K562 (cell line): ENCODE data around the gene CYP2W1. TPM values are rescaled to one million over a fixed set of nuclear protein-coding genes. Genes with fewer than 3 reads are reported as not detected.

ENCODE experiments used
- ATAC-seq: fragments of 200-7000 bp; cut with Tn5 transposase; 3 replicates; pipeline ENCODE4 v1.9.1; 2020; ENCODE audit warnings: moderate library complexity
- BruUV-seq: library from RNA; stranded (reverse); fragments of 400-500 nt; replicated peaks from 2 replicates; lab custom pipeline; 2021; lab: Mats Ljungman, UMichigan
- CTCF ChIA-PET: fragments of 300-600 bp; formaldehyde crosslinking; extraction: SDS; loops from one replicate; lab custom pipeline; 2021; ENCODE audit warnings: low intra/inter-chr PET ratio; lab: Yijun Ruan, JAX
- POLR2A ChIA-PET: fragments of 300-600, 350-650 bp; sonication (Branson Sonifier 250); formaldehyde crosslinking; extraction: SDS; loops from one replicate; lab custom pipeline; 2021; ENCODE audit warnings: antibody characterized with exemption, inconsistent platforms; lab: Yijun Ruan, JAX
- DNase-seq, 4 experiments: peaks; one replicate each; pipeline versions ENCODE4 v3.0.0 to v3.0.0-alpha.2; 2011 to 2018; ENCODE audit warnings: low spot score in 3 of 4, mixed read lengths in 3 of 4; ENCODE audit errors: extremely low read depth in 1 of 4
- FAIRE-seq: peaks from 2 replicates; lab custom pipeline; 2011; peaks lifted over from hg19 to GRCh38; lab: Jason Lieb, UNC
- H2AFZ ChIP-seq: 2 replicates; pipeline ENCODE4 v1.6.0; 2011; ENCODE audit warnings: low read depth, low read length, control low read depth, inconsistent platforms
- H3K27ac ChIP-seq: fragments of 200-600 bp; 3 replicates; pipeline ENCODE4 v1.8.0; 2011; ENCODE audit warnings: low read depth, mild to moderate bottlenecking, control low read depth, inconsistent platforms, low read length, moderate library complexity, mixed read lengths; ENCODE audit errors: extremely low read depth
- H3K27me3 ChIP-seq, 2 experiments: fragments of 300-600 bp in 1 of 2; 2 replicates in 1 of 2; 3 replicates in 1 of 2; pipeline versions ENCODE4 v1.6.0 to v1.8.0; 2011; ENCODE audit warnings: inconsistent platforms in 2 of 2, low read length in 2 of 2, mild to moderate bottlenecking in 1 of 2, mixed read lengths in 1 of 2, moderate library complexity in 1 of 2; ENCODE audit not compliant: control insufficient read depth in 2 of 2, insufficient read depth in 2 of 2
- H3K36me3 ChIP-seq: fragments of 300-600 bp; 3 replicates; pipeline ENCODE4 v1.8.0; 2011; ENCODE audit warnings: mild to moderate bottlenecking, low read length, inconsistent platforms; ENCODE audit not compliant: control insufficient read depth, insufficient read depth
- H3K4me1 ChIP-seq, 2 experiments: fragments of 200-600 bp in 1 of 2; replicated peaks in 1 of 2; 2 replicates in 1 of 2; 3 replicates in 1 of 2; pipeline versions ENCODE4 v1.5.1 to v1.8.0; 2011; ENCODE audit warnings: inconsistent platforms in 2 of 2, low read length in 2 of 2, mild to moderate bottlenecking in 1 of 2, mixed read lengths in 1 of 2, moderate library complexity in 1 of 2; ENCODE audit not compliant: control insufficient read depth in 2 of 2, insufficient read depth in 2 of 2
- H3K4me2 ChIP-seq: 2 replicates; pipeline ENCODE4 v1.6.1; 2011; ENCODE audit warnings: low read length, control low read depth, inconsistent platforms, mixed read lengths; ENCODE audit not compliant: insufficient read depth
- H3K4me3 ChIP-seq: fragments of 200-600 bp; sonication (generic), shearing (Covaris generic); 2 replicates; pipeline ENCODE4 v1.5.1; 2016; ENCODE audit warnings: control low read depth, inconsistent platforms
- H3K79me2 ChIP-seq: fragments of 200-600 bp; 3 replicates; pipeline ENCODE4 v1.8.0; 2011; ENCODE audit warnings: low read length, inconsistent platforms; ENCODE audit not compliant: control insufficient read depth, insufficient read depth
- H3K9ac ChIP-seq, 2 experiments: 2 replicates each; pipeline versions ENCODE4 v1.6.0 to v1.6.1; 2011; ENCODE audit warnings: low read depth in 2 of 2, low read length in 2 of 2, control low read depth in 1 of 2, inconsistent platforms in 1 of 2, mild to moderate bottlenecking in 1 of 2, mixed read lengths in 1 of 2; ENCODE audit not compliant: insufficient read depth in 1 of 2
- H3K9me1 ChIP-seq: one replicate; pipeline ENCODE4 v1.6.0; 2011; ENCODE audit warnings: inconsistent platforms, mild to moderate bottlenecking, low read length, moderate library complexity; ENCODE audit not compliant: control insufficient read depth, insufficient read depth
- H3K9me3 ChIP-seq: replicated peaks from 2 replicates; pipeline ENCODE4 v1.5.1; 2011; ENCODE audit warnings: low read depth, low read length, inconsistent platforms; ENCODE audit not compliant: control insufficient read depth, insufficient read depth
- H4K20me1 ChIP-seq: replicated peaks from 2 replicates; pipeline ENCODE4 v1.6.1; 2011; ENCODE audit warnings: low read length, inconsistent platforms, mixed read lengths; ENCODE audit not compliant: control insufficient read depth, insufficient read depth
- C11orf30 ChIP-seq: fragments of 450-650 bp; IDR thresholded peaks from 2 replicates; pipeline ENCODE4 v1.6.1; 2016; ENCODE audit warnings: low read depth, mild to moderate bottlenecking
- EHMT2 ChIP-seq: fragments of 450-650 bp; IDR thresholded peaks from 2 replicates; pipeline ENCODE4 v1.6.1; 2018; ENCODE audit warnings: antibody characterized with exemption
- MAFF ChIP-seq: IDR thresholded peaks from 2 replicates; pipeline ENCODE4 v1.6.1; 2012; ENCODE audit warnings: low read length, improper control_type of control experiment
- MXD1 ChIP-seq: fragments of 250-450 bp; sonication (Bioruptor Pico); IDR thresholded peaks from 2 replicates; pipeline ENCODE4 v1.8.0; 2021; ENCODE audit warnings: borderline replicate concordance, mild to moderate bottlenecking, moderate library complexity; ENCODE audit not compliant: poor library complexity, severe bottlenecking
- NONO ChIP-seq, 2 experiments: fragments of 200-400 bp in 1 of 2; fragments of 450-650 bp in 1 of 2; formaldehyde crosslinking in 1 of 2; IDR thresholded peaks; 2 replicates each; pipeline ENCODE4 v1.6.1; 2017; ENCODE audit warnings: low read depth in 2 of 2, mild to moderate bottlenecking in 2 of 2, moderate library complexity in 2 of 2, low read length in 1 of 2
- STAT5B ChIP-seq: fragments of 250-450 bp; sonication (Bioruptor Pico); IDR thresholded peaks from 2 replicates; pipeline ENCODE4 v1.8.0; 2021; ENCODE audit warnings: mild to moderate bottlenecking, inconsistent platforms
- ZNF277 ChIP-seq: fragments of 250-450 bp; sonication (Bioruptor Pico); IDR thresholded peaks from 2 replicates; pipeline ENCODE4 v1.8.0; 2022; ENCODE audit warnings: inconsistent platforms, mild to moderate bottlenecking, moderate library complexity, borderline replicate concordance
- ZNF316 ChIP-seq: fragments of 450-650 bp; IDR thresholded peaks from 2 replicates; pipeline ENCODE4 v1.6.1; 2016
- WGBS: fragments of 100-300 bp; shearing (Covaris generic); methylation state at CpG from one replicate; pipeline ENCODE4 v1.1.6; 2016; ENCODE audit warnings: low coverage, mixed read lengths; ENCODE audit not compliant: insufficient coverage; ENCODE audit errors: missing lambda C conversion rate; 5-methylcytosine and 5-hydroxymethylcytosine counted together
- in situ Hi-C: fragments of 300-500 bp; cut with MboI; formaldehyde crosslinking; loops from 4 replicates; pipeline ENCODE4 v1.15.0; 2018; ENCODE audit warnings: inconsistent platforms, mixed read lengths
- intact Hi-C: fragments of 100-400 bp; cut with micrococcal nuclease; formaldehyde crosslinking; loops from 2 replicates; pipeline ENCODE4 v1.14.2; 2022
- polyA plus RNA-seq, 8 experiments: library from polyadenylated mRNA; depleted of rRNA in 4 of 8; stranded (reverse) in 5 of 8; unstranded in 3 of 8; fragments of >200 nt; fragmentation: Nextera tagmentation in 2 of 8; fragmentation: Illumina TruSeq in 1 of 8; extraction: Ambion mirVana in 2 of 8; extraction: Trizol in 1 of 8; gene quantifications; 2 replicates each; pipeline versions ENCODE4 v1.2.1 to v1.2.3, GENCODE V29; 2011 to 2014; ENCODE audit warnings: inconsistent platforms in 1 of 8, missing spikeins in 1 of 8
- total RNA-seq, 7 experiments: library from RNA; depleted of rRNA in 6 of 7; stranded (reverse); fragments of >200 nt in 6 of 7; fragmentation: Illumina TruSeq in 2 of 7; extraction: Trizol in 2 of 7; gene quantifications; 2 replicates each; pipeline versions ENCODE4 v1.2.1 to v1.2.3, GENCODE V29; 2011 to 2021; ENCODE audit warnings: low replicate concordance in 1 of 7

The CYP2W1 gene
- total and polyA plus RNA-seq, 9 of the 15 experiments (the other 6 are each of a cell fraction or from before 2014, with no cell fraction given) = not detected

GRCh38 chr7:972676-973309 is 10.2 kb upstream of the CYP2W1 start:
- H4K20me1 ChIP-seq = no peaks in the 10 kb centered on the region; the same call in 1 of the 2 replicates
- DNase-seq (no peak), ATAC-seq (no peak), FAIRE-seq (peak; percentile 60)
- H3K79me2 ChIP-seq = peaks cover 46% of the 10 kb centered on the region
- no peak overlapping the region for H3K4me2 ChIP-seq
- BruUV-seq = no TSS peak
- intact Hi-C loops = no loop called here
- in situ Hi-C loops = no loop called here
- H3K9me1 ChIP-seq = no peaks in the 10 kb centered on the region
- H3K4me1 ChIP-seq = peaks cover 7 to 25% of the 10 kb centered on the region in 2 experiments; a peak in 4 of 5 replicates
- no peaks in the 10 kb centered on the region for H3K9me3 ChIP-seq
- H3K27ac ChIP-seq = no peak overlapping the region
- H3K9ac ChIP-seq = no peak overlapping the region
- TF ChIP-seq C11orf30 = 0 out of 2 replicates have a peak, but pooled peaks have one; percentile 26
- no peak for TF ChIP-seq EHMT2
- no peak for TF ChIP-seq STAT5B (CRISPR knock-in tag)
- 0 out of 2 replicates have a peak, but pooled peaks have one; percentile 2 for TF ChIP-seq MAFF
- TF ChIP-seq ZNF316 = peak; percentile 58
- H2AFZ ChIP-seq = no peak overlapping the region
- ChIA-PET POLR2A (interaction anchor here (1.0 to 1.4 kb wide), 5 partner anchors 8 to 165 kb away, joined by 3 to 6 read pairs (median 3); no protein-coding TSS in a partner anchor), CTCF (no interaction called here)
- peaks cover 55% of the 10 kb centered on the region for H3K36me3 ChIP-seq
- WGBS = 92% methylated on average over 10 of the region's 10 CpGs
- H3K27me3 ChIP-seq = no peaks in the 10 kb centered on the region
- H3K4me3 ChIP-seq = no peak overlapping the region

GRCh38 chr7:973312-973711 is 9.7 kb upstream of the CYP2W1 start:
- in situ Hi-C loops = no loop called here
- peak overlapping the region in 1 of 2 experiments; percentile 50; a peak in 1 of 4 replicates for H3K9ac ChIP-seq
- intact Hi-C loops = no loop called here

More at GRCh38 chr7:973312-973711, 9.7 kb upstream of the CYP2W1 start:
- ATAC-seq (no peak), FAIRE-seq (no peak), DNase-seq (no peak)
- TF ChIP-seq MXD1 (CRISPR knock-in tag) (no peak), NONO (IDR thresholded peaks at IDR 0.05; ENCODE audit: low read depth in 2 of 2, low read length in 1 of 2) (no peak), ZNF277 (CRISPR knock-in tag) (no peak)
- WGBS = 88% methylated on average over 9 of the region's 9 CpGs
- no peak overlapping the region; the same call in 2 of the 3 replicates for H3K27ac ChIP-seq
- H2AFZ ChIP-seq = no peak overlapping the region
- H3K9me1 ChIP-seq = no peaks in the 10 kb centered on the region
- ChIA-PET POLR2A (interaction anchor here (1.0 to 1.4 kb wide), 4 partner anchors 9 to 164 kb away, joined by 3 to 6 read pairs (median 3); no protein-coding TSS in a partner anchor), CTCF (no interaction called here)
- peaks cover 46% of the 10 kb centered on the region for H3K79me2 ChIP-seq
- H3K27me3 ChIP-seq = no peaks in the 10 kb centered on the region
- no peaks in the 10 kb centered on the region for H3K9me3 ChIP-seq
- H3K4me2 ChIP-seq = no peak overlapping the region
- peaks cover 50% of the 10 kb centered on the region for H3K36me3 ChIP-seq
- H3K4me3 ChIP-seq = no peak overlapping the region
- H4K20me1 ChIP-seq = no peaks in the 10 kb centered on the region; the same call in 1 of the 2 replicates
- no TSS peak for BruUV-seq
- peaks cover 7 to 23% of the 10 kb centered on the region in 2 experiments; a peak in 4 of 5 replicates for H3K4me1 ChIP-seq
